Measurements from ENCODE around the gene SLIT3.

DNA sequence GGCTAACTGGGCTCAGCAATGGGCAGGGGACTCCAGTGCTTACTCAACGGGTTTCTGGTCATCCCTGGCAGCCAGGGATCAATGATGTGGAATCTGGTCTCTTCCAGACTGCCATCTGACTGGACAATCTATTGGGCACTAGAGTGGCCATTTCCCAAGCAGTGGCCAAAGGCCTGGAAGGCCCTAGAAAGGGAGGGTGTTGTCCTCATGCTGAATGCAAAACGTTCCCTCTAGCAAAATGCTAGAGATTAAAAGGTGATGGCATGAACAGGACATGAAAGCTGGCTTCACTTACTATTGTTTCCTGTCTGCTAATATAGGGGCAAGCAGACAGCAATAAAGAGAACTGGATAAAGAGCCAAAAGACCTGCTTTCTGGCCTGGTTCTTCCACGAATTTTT is 467.6 kb downstream of the SLIT3 start:
- TF ChIP-seq POLR2A (IDR thresholded peaks at IDR 0.05; ENCODE audit: low read depth, low read length) (no peak), SPI1 (IDR thresholded peaks at IDR 0.05; ENCODE audit: low read depth, low read length) (no peak), POLR2AphosphoS5 (IDR thresholded peaks at IDR 0.05; ENCODE audit: low read depth, low read length) (no peak), TAF1 (IDR thresholded peaks at IDR 0.05; ENCODE audit: low read depth, low read length) (no peak)

Measured in GM12891 (cell line).